Subcutaneous abdominal adipose tissue (tissue), 5 donors: ENCODE results near the gene SYNGR3.

ENCODE experiments used
- H3K27ac ChIP-seq: one replicate; pipeline ENCODE4 v1.7.0; 2013; ENCODE audit warnings: low read depth, mild to moderate bottlenecking, inconsistent platforms, low read length, moderate library complexity
- H3K27me3 ChIP-seq, 5 donors: one replicate each; pipeline ENCODE4 v1.7.0; 2013; ENCODE audit warnings: low read length in 5 of 5, inconsistent platforms in 1 of 5; ENCODE audit not compliant: control insufficient read depth in 5 of 5, insufficient read depth in 4 of 5
- H3K36me3 ChIP-seq, 5 donors: one replicate each; pipeline ENCODE4 v1.7.0; 2013; ENCODE audit warnings: low read length in 5 of 5; ENCODE audit not compliant: control insufficient read depth in 5 of 5, insufficient read depth in 5 of 5
- H3K4me1 ChIP-seq, 5 donors: one replicate each; pipeline ENCODE4 v1.7.0; 2013; ENCODE audit warnings: low read length in 5 of 5, mild to moderate bottlenecking in 3 of 5, moderate library complexity in 1 of 5; ENCODE audit not compliant: control insufficient read depth in 5 of 5, insufficient read depth in 5 of 5
- H3K4me3 ChIP-seq, 5 donors: one replicate each; pipeline ENCODE4 v1.7.0; 2013; ENCODE audit warnings: low read length in 5 of 5, low read depth in 1 of 5
- H3K9ac ChIP-seq, 5 donors: one replicate each; pipeline ENCODE4 v1.7.0; 2013; ENCODE audit warnings: low read length in 5 of 5, mild to moderate bottlenecking in 4 of 5, moderate library complexity in 3 of 5
- H3K9me3 ChIP-seq, 5 donors: one replicate each; pipeline ENCODE4 v1.7.0; 2013; ENCODE audit warnings: low read length in 5 of 5; ENCODE audit not compliant: control insufficient read depth in 5 of 5
- donor health status: healthy.
- donor health status: healthy.
- donor health status: healthy.
- donor health status: healthy.
- donor health status: healthy.

Gene SYNGR3

GRCh38 chr16:2027024-2028010, 37.5 kb downstream of the SYNGR3 start:
- H3K27me3 ChIP-seq: peaks cover 0 to 4% (median 0%) of the 10 kb centered on the region in 5 donors
- peak overlapping the region in 3 of 5 donors; percentile 2 to 76 (median 64) for H3K9ac ChIP-seq
- H3K27ac ChIP-seq: peak overlapping the region; percentile 14
- peaks cover 4 to 85% (median 62%) of the 10 kb centered on the region in 5 donors for H3K4me1 ChIP-seq
- H3K36me3 ChIP-seq: peaks cover 0 to 10% (median 7%) of the 10 kb centered on the region in 5 donors
- peak overlapping the region; percentile 68 to 89 (median 82) for H3K4me3 ChIP-seq
- no peaks in the 10 kb centered on the region for H3K9me3 ChIP-seq

DNA sequence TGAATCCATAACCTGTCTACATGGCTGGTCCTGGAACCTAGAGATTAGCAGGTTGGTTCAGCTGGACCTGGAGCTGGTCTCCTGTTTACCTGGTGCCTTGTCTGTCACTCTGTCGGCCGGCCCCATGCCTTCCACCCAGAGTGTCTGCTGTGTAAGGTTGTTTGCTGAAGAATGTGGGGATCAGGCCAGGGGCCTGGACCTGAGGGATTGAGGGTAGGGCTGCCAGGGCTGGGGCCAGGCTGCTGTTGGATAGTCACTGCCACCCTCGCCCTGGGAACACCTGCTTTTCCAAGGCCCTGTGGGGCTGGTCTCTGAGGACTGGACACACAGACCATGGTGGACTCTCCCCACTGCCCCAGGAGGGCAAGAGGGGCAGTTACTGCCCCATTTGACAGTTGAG, 38.4 kb downstream of the SYNGR3 start:
- Histone ChIP-seq H3K4me3 (peak overlapping the region; percentile 68 to 89 (median 82)), H3K27ac (peak overlapping the region; percentile 14), H3K36me3 (peaks cover 0 to 10% (median 7%) of the 10 kb centered on the region in 5 donors), H3K27me3 (no peaks in the 10 kb centered on the region), H3K9me3 (no peaks in the 10 kb centered on the region), H3K9ac (peak overlapping the region in 3 of 5 donors; percentile 2 to 64 (median 63)), H3K4me1 (peaks cover 4 to 86% (median 63%) of the 10 kb centered on the region in 5 donors)

DNA sequence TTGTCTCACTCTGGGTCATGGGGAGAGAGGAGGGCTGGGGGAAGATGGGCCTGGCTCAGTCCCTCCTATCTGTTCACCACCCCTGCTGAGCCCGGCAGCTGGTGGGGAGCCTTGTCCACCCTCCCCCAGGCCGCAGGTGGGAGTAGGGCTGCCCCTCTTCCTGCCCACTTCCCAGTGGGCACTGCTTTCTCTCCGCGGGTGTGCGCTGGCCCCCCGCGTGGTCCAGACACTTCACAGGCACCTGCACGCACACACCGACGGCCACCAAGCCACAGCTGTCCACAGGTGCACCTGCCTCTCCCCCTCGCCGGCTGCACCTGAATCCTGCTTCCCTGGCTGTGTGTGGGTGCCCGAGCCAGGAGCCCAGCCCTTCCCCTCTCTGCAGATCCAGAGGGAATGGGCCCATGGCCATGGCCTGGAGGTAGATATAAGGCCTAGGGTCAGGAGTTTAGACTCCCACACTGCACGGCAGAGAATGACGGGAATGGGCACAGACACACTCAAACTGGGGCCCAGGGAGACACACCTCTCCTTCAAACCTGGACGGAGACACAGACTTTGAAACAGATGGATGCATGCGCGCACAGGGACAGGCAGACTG, 39.0 kb downstream of the SYNGR3 start:
- Histone ChIP-seq H3K27me3 (no peaks in the 10 kb centered on the region), H3K9me3 (no peaks in the 10 kb centered on the region), H3K27ac (peak overlapping the region; percentile 14), H3K4me1 (peaks cover 4 to 86% (median 63%) of the 10 kb centered on the region in 5 donors), H3K36me3 (peaks cover 0 to 10% (median 7%) of the 10 kb centered on the region in 5 donors), H3K9ac (peak overlapping the region in 2 of 5 donors; percentile 9 to 64), H3K4me3 (peak overlapping the region; percentile 13 to 89 (median 80))

DNA sequence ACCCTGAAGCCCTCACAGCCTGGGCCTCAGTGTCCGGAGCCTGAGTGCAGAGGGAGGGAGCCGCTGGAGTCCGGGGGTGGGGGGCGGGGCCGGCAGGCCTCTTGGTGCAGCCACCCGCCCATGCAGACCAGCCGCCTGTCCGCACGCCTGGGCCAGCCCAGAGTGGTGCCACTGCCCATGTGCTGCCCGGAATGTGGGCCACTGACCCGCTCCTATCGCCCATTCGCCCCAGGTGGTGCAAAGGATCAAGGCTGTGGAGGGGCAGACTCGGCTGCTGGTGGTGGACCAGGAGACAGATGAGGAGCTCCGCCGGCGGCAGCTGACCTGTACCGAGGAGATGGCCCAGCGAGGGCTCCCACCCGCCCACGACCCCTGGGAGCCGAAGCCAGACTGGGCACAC, 39.6 kb downstream of the SYNGR3 start:
- no peaks in the 10 kb centered on the region for H3K27me3 ChIP-seq
- peak overlapping the region in 3 of 5 donors; percentile 80 to 89 (median 82) for H3K4me3 ChIP-seq
- peak overlapping the region; percentile 86 for H3K27ac ChIP-seq

DNA sequence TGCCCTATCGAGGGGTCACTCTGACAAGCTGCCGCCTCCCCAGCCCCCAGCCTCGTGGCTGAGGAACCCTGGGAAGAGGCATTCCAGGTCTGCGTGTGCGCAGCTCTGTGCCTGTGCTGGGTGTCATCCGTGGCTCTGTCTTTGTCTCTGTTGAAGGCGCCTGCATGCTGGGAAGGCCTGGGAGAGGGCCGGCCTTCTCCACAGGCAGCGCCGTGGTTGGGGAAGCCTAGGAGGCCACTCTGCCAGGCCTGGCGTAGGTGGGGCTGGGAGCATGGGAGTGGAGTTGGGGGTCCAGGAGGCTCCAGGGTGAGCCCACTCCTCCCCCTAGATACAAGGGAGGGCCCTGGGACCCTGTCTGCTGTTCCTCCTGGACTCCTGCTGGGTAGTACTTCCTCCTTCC, 40.3 kb downstream of the SYNGR3 start:
- peak overlapping the region; percentile 86 for H3K27ac ChIP-seq
- no peak overlapping the region for H3K9ac ChIP-seq
- no peaks in the 10 kb centered on the region for H3K27me3 ChIP-seq
- no peaks in the 10 kb centered on the region for H3K9me3 ChIP-seq
- peaks cover 0 to 10% (median 7%) of the 10 kb centered on the region in 5 donors for H3K36me3 ChIP-seq
- peak overlapping the region in 3 of 5 donors; percentile 80 to 89 (median 82) for H3K4me3 ChIP-seq
- peaks cover 6 to 88% (median 68%) of the 10 kb centered on the region in 5 donors for H3K4me1 ChIP-seq

More for the DNA sequence above, 39.6 kb downstream of the SYNGR3 start:
- Histone ChIP-seq H3K4me1 (peaks cover 4 to 85% (median 62%) of the 10 kb centered on the region in 5 donors), H3K9me3 (no peaks in the 10 kb centered on the region), H3K36me3 (peaks cover 0 to 10% (median 7%) of the 10 kb centered on the region in 5 donors), H3K9ac (no peak overlapping the region)

- peak overlapping the region in 2 of 5 donors; percentile 38 to 40 for H3K4me3 ChIP-seq
- H3K36me3 ChIP-seq: peaks cover 0 to 10% (median 7%) of the 10 kb centered on the region in 5 donors
- H3K27me3 ChIP-seq: no peaks in the 10 kb centered on the region
- no peak overlapping the region for H3K9ac ChIP-seq
- peaks cover 6 to 88% (median 75%) of the 10 kb centered on the region in 5 donors for H3K4me1 ChIP-seq
- no peaks in the 10 kb centered on the region for H3K9me3 ChIP-seq
- peak overlapping the region; percentile 86 for H3K27ac ChIP-seq
Observed at GRCh38 chr16:2031081-2031577, 41.4 kb downstream of the SYNGR3 start.

DNA sequence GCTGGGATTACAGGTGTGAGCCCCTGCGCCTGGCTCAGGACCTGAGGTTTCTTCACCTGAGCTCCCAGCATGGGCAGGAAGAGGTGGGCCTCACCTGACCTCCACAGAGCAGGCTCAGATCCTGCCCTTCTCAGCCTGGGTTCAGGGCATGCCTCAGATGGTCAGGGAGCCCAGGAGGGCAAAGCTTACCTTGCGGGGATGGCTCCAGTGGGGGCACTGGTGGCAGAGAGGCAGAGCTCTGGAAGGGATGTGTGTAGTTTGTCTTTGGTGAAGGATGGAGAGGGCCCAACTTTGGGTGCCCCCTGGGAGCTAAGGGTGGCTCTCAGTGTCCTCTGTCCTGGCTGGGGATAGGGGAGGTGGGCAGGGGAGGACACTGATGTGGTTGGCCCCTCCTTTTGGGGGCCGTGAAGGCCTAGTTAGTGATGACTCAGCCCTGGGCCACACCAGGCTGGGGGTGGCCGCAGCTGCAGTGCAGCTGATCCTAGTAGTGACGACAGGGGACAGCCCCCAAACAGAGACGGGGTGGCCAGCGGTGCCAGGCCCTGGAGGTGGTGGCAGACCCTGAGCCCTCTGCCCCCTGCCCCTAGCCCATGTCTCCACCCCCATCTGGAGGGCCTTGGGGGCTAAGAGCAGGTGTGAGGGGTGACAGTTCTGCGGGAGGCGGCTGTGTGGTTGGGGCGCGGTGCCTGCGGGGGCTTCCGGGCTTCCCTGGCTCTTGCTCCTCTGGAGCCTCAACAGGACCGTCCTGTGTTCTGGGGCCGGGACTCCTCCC, 42.7 kb downstream of the SYNGR3 start:
- Histone ChIP-seq H3K36me3 (peaks cover 0 to 19% (median 15%) of the 10 kb centered on the region in 5 donors), H3K4me1 (peaks cover 6 to 94% (median 80%) of the 10 kb centered on the region in 5 donors), H3K27me3 (no peaks in the 10 kb centered on the region), H3K27ac (peak overlapping the region; percentile 86), H3K9ac (peak overlapping the region in 3 of 5 donors; percentile 35 to 68 (median 43)), H3K4me3 (peak overlapping the region in 4 of 5 donors; percentile 53 to 70 (median 66)), H3K9me3 (no peaks in the 10 kb centered on the region)

DNA sequence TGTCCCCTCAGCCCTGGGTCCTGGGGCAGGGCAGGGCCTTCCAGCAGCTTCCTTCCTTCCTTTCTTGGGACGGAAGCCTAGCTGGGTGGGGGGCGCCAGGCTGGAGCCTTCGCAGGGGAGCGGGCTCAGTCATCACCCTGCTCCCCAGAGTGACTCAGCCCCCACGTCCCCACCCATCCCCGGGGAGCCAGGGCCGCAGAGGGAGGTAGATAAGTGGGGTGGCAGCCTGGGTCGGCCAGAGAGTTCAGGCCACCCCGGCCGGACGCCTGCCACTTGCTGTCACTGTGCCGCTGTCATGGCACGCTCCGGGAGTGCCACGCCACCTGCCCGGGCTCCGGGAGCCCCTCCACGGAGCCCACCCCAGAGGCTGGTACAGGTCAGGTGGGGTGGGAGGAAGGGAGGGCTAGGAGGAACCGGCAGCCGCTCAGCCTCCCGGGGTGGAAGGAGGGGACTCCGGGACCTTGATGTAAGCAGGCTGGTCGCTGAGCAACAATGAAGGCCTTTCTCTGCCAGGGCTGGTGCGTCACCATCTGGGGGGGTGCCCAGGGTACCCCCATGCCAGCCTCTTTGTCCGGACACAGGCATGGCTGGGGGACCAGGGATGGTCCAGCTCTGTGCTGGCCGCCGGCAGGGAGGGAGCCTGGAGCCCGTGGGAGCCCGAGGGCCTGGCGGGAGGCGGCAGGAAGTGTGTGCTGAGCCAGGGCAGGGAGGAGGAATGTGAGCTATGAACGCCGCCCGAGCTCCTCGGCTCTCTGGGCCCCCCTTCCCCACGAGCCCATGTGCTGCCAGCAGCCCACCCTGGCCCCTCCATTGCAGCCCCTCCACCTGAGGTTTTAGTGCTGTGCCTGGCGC, 43.5 kb downstream of the SYNGR3 start:
- peaks cover 4 to 93% (median 79%) of the 10 kb centered on the region in 5 donors for H3K4me1 ChIP-seq
- peak overlapping the region; percentile 53 to 70 (median 62) for H3K4me3 ChIP-seq
- no peaks in the 10 kb centered on the region for H3K9me3 ChIP-seq
- H3K9ac ChIP-seq: peak overlapping the region; percentile 51 to 76 (median 59)
- H3K27ac ChIP-seq: peak overlapping the region; percentile 86
- H3K36me3 ChIP-seq: peaks cover 0 to 23% (median 19%) of the 10 kb centered on the region in 5 donors
- H3K27me3 ChIP-seq: no peaks in the 10 kb centered on the region
